Hepatocyte (in vitro differentiated cells): Measurements from ENCODE around the gene FAM163A.

Experiments
- CTCF ChIP-seq: fragments of 200-600 bp; sonication (generic); IDR thresholded peaks from 2 replicates; pipeline ENCODE4 v1.5.1; 2016; ENCODE audit warnings: antibody characterized with exemption, mild to moderate bottlenecking; ENCODE audit not compliant: poor library complexity
- EZH2 ChIP-seq: fragments of 200-600 bp; sonication (generic); IDR thresholded peaks from 2 replicates; pipeline ENCODE4 v1.6.1; 2016; ENCODE audit warnings: antibody characterized with exemption, mild to moderate bottlenecking, borderline replicate concordance
- EZH2phosphoT487 ChIP-seq: fragments of 200-600 bp; sonication (generic); IDR thresholded peaks from one replicate; pipeline ENCODE4 v1.6.1; 2018; ENCODE audit warnings: antibody characterized with exemption, mild to moderate bottlenecking, low read depth, moderate library complexity; ENCODE audit not compliant: unreplicated experiment, severe bottlenecking

GRCh38 chr1:179817789-179818188 is 74.7 kb downstream of the FAM163A start:
- no peak for TF ChIP-seq CTCF
- TF ChIP-seq EZH2: no peak
- no peak for TF ChIP-seq EZH2phosphoT487
